ENCODE measurements around the gene MRPL2.

DNA sequence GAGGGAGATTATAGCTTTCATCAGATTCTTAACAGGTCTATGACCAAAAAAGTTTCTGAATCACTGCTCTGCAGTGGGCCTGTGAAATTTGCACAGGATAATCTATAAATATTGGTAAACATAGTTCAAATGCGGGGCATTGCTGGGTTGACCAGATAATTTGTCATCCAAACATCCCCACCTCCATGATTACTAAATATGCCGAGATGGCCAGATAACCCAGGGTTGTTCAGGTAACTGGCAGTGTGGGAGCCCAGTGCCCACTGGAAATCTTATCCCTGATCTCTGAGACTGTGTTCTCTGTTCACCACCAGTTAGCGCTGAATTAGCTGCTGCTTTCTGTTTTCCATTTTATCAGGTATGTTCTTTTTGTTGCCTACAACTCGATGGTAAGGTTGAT, 38.3 kb upstream of the MRPL2 start:
- TF ChIP-seq CTCF (conservative IDR thresholded peaks at IDR 0.05 in 1 of 2, IDR thresholded peaks at IDR 0.05 in 1 of 2; ENCODE audit: low read depth in 1 of 2, low read length in 2 of 2) = no peak
- TF ChIP-seq EZH2 (IDR thresholded peaks at IDR 0.05; ENCODE audit: low read length, missing control alignments) = no peak

All from fibroblast of lung (primary cell).